H1 (cell line): Measurements from ENCODE around the gene THAP7. TPM values are rescaled to one million over a fixed set of nuclear protein-coding genes. Genes with fewer than 3 reads are reported as not detected.

Experiments
- CTCF ChIA-PET: fragments of 300-600 bp; sonication (Branson Sonifier 250); formaldehyde crosslinking; loops from one replicate; lab custom pipeline; 2021; ENCODE audit not compliant: partially characterized antibody; lab: Charles Lee
- POLR2A ChIA-PET: fragments of 300-600 bp; sonication (Branson Sonifier 250); formaldehyde crosslinking; loops from one replicate; lab custom pipeline; 2021; ENCODE audit warnings: inconsistent platforms; ENCODE audit not compliant: partially characterized antibody; lab: Charles Lee
- DNase-seq, 2 experiments: peaks; one replicate each; pipeline versions ENCODE4 v3.0.0 to v3.0.0-alpha.2; 2010 to 2022; ENCODE audit warnings: low spot score in 2 of 2, low read depth in 1 of 2, mixed read lengths in 1 of 2
- FAIRE-seq: peaks from 2 replicates; lab custom pipeline; 2011; peaks lifted over from hg19 to GRCh38; lab: Jason Lieb, UNC
- H2AFZ ChIP-seq: 2 replicates; pipeline ENCODE4 v1.8.1; 2012; ENCODE audit warnings: low read length, inconsistent platforms
- H2AK5ac ChIP-seq: 2 replicates; pipeline ENCODE4 v1.6.1; 2013; ENCODE audit warnings: low read depth, low read length
- H2BK120ac ChIP-seq: replicated peaks from 2 replicates; pipeline ENCODE3; 2013; ENCODE audit warnings: low read depth, low read length, inconsistent platforms
- H2BK12ac ChIP-seq: 2 replicates; pipeline ENCODE4 v1.6.1; 2013; ENCODE audit warnings: low read depth, low read length
- H2BK15ac ChIP-seq: 2 replicates; pipeline ENCODE4 v1.6.1; 2013; ENCODE audit warnings: low read length
- H2BK20ac ChIP-seq: 2 replicates; pipeline ENCODE4 v1.6.1; 2013; ENCODE audit warnings: low read length
- H2BK5ac ChIP-seq: 2 replicates; pipeline ENCODE4 v1.6.1; 2013; ENCODE audit warnings: low read depth, low read length
- H3K14ac ChIP-seq: 2 replicates; pipeline ENCODE4 v1.6.1; 2013; ENCODE audit warnings: inconsistent platforms; ENCODE audit not compliant: insufficient read length
- H3K18ac ChIP-seq: 2 replicates; pipeline ENCODE4 v1.6.1; 2013; ENCODE audit warnings: low read length; ENCODE audit errors: extremely low read depth
- H3K23ac ChIP-seq: 2 replicates; pipeline ENCODE4 v1.6.1; 2013; ENCODE audit warnings: inconsistent platforms; ENCODE audit not compliant: insufficient read length
- H3K23me2 ChIP-seq: 2 replicates; pipeline ENCODE4 v1.6.1; 2013; ENCODE audit warnings: low read depth, low read length
- H3K27ac ChIP-seq: 2 replicates; pipeline ENCODE4 v1.6.1; 2011; ENCODE audit warnings: low read depth, low read length, inconsistent platforms
- H3K27me3 ChIP-seq, 4 experiments: replicated peaks in 1 of 4; 1 replicate in 1 of 4; 2 replicates in 3 of 4; pipeline versions ENCODE4 v1.6.1 to v1.8.1; 2011 to 2013; ENCODE audit warnings: low read length in 3 of 4, mild to moderate bottlenecking in 3 of 4, inconsistent platforms in 2 of 4, mixed read lengths in 2 of 4, moderate library complexity in 1 of 4; ENCODE audit not compliant: control insufficient read depth in 3 of 4, insufficient read depth in 3 of 4; ENCODE audit errors: extremely low read depth in 1 of 4
- H3K36me3 ChIP-seq, 4 experiments: 2 replicates each; pipeline versions ENCODE4 v1.6.1 to v1.8.1; 2011 to 2013; ENCODE audit warnings: mild to moderate bottlenecking in 4 of 4, low read length in 3 of 4, moderate library complexity in 2 of 4, control low read depth in 1 of 4, inconsistent platforms in 1 of 4; ENCODE audit not compliant: insufficient read depth in 4 of 4, control insufficient read depth in 2 of 4
- H3K4ac ChIP-seq: replicated peaks from 2 replicates; pipeline ENCODE3; 2013; ENCODE audit warnings: low read length, low read depth, mixed read lengths, inconsistent platforms; ENCODE audit not compliant: insufficient read length
- H3K4me1 ChIP-seq, 4 experiments: replicated peaks in 1 of 4; 1 replicate in 1 of 4; 2 replicates in 3 of 4; pipeline versions ENCODE4 v1.6.1 to v1.8.1; 2011 to 2013; ENCODE audit warnings: low read length in 3 of 4, inconsistent platforms in 2 of 4, mixed read lengths in 1 of 4; ENCODE audit not compliant: insufficient read depth in 4 of 4, control insufficient read depth in 3 of 4
- H3K4me2 ChIP-seq, 2 experiments: 2 replicates each; pipeline versions ENCODE4 v1.6.1 to v1.8.1; 2011 to 2013; ENCODE audit warnings: low read depth in 2 of 2, low read length in 2 of 2, control low read depth in 1 of 2, inconsistent platforms in 1 of 2, mild to moderate bottlenecking in 1 of 2; ENCODE audit not compliant: insufficient read depth in 1 of 2
- H3K4me3 ChIP-seq, 4 experiments: fragments of 200-600, 300-600 bp in 1 of 4; sonication (generic), shearing (Covaris generic), sonication (Bioruptor Twin) in 1 of 4; 2 replicates each; pipeline versions ENCODE4 v1.5.1 to v1.8.1; 2011 to 2016; ENCODE audit warnings: low read length in 4 of 4, low read depth in 3 of 4, control low read depth in 2 of 4, inconsistent platforms in 2 of 4, mild to moderate bottlenecking in 2 of 4, mixed read lengths in 1 of 4, moderate library complexity in 1 of 4; ENCODE audit not compliant: insufficient read depth in 2 of 4; ENCODE audit errors: extremely low read depth in 1 of 4
- H3K56ac ChIP-seq: replicated peaks from 2 replicates; pipeline ENCODE3; 2013; ENCODE audit warnings: low read depth, mild to moderate bottlenecking, mixed read lengths, low read length, inconsistent platforms; ENCODE audit not compliant: insufficient read length
- H3K79me1 ChIP-seq: 2 replicates; pipeline ENCODE4 v1.6.1; 2013; ENCODE audit warnings: low read depth, low read length, control low read depth
- H3K79me2 ChIP-seq, 2 experiments: 2 replicates each; pipeline versions ENCODE4 v1.6.1 to v1.8.1; 2012 to 2013; ENCODE audit warnings: low read length in 2 of 2, mild to moderate bottlenecking in 2 of 2, inconsistent platforms in 1 of 2; ENCODE audit not compliant: insufficient read depth in 2 of 2, control insufficient read depth in 1 of 2
- H3K9ac ChIP-seq, 4 experiments: replicated peaks in 1 of 4; 1 replicate in 1 of 4; 2 replicates in 3 of 4; pipeline versions ENCODE4 v1.6.1 to v1.8.1; 2011 to 2013; ENCODE audit warnings: low read depth in 3 of 4, low read length in 3 of 4, control low read depth in 2 of 4, mild to moderate bottlenecking in 2 of 4, moderate library complexity in 2 of 4, inconsistent platforms in 1 of 4; ENCODE audit errors: extremely low read depth in 1 of 4
- H3K9me3 ChIP-seq, 2 experiments: 2 replicates each; pipeline versions ENCODE4 v1.6.1 to v1.8.1; 2012 to 2013; ENCODE audit warnings: mild to moderate bottlenecking in 2 of 2, moderate library complexity in 2 of 2, control low read depth in 1 of 2, inconsistent platforms in 1 of 2, low read depth in 1 of 2, low read length in 1 of 2, mixed read lengths in 1 of 2; ENCODE audit not compliant: insufficient read depth in 2 of 2
- H4K20me1 ChIP-seq, 2 experiments: replicated peaks in 1 of 2; 2 replicates each; pipeline versions ENCODE3 to v1.8.1; 2011 to 2013; ENCODE audit warnings: inconsistent platforms in 2 of 2, low read length in 2 of 2, mild to moderate bottlenecking in 1 of 2; ENCODE audit not compliant: insufficient read depth in 2 of 2, control insufficient read depth in 1 of 2
- H4K5ac ChIP-seq: 2 replicates; pipeline ENCODE4 v1.6.1; 2013; ENCODE audit warnings: low read length, low read depth, mixed read lengths, inconsistent platforms; ENCODE audit not compliant: insufficient read length
- H4K8ac ChIP-seq: 2 replicates; pipeline ENCODE4 v1.8.0; 2013; ENCODE audit warnings: mild to moderate bottlenecking, moderate library complexity, low read length, inconsistent platforms; ENCODE audit not compliant: insufficient read depth; ENCODE audit errors: extremely low read depth
- H4K91ac ChIP-seq: replicated peaks from 2 replicates; pipeline ENCODE3; 2013; ENCODE audit warnings: low read length, mixed read lengths, inconsistent platforms; ENCODE audit not compliant: insufficient read length
- CREB1 ChIP-seq: IDR thresholded peaks from 2 replicates; pipeline ENCODE4 v1.6.1; 2012; ENCODE audit warnings: inconsistent platforms
- GABPA ChIP-seq: IDR thresholded peaks from 2 replicates; pipeline ENCODE4 v1.6.1; 2011; ENCODE audit warnings: mild to moderate bottlenecking, low read length, moderate library complexity, borderline replicate concordance; ENCODE audit not compliant: insufficient read depth
- JUN ChIP-seq: IDR thresholded peaks from 2 replicates; pipeline ENCODE4 v1.6.1; 2011; ENCODE audit warnings: low read depth, mild to moderate bottlenecking, improper control_type of control experiment, low read length
- SP4 ChIP-seq: IDR thresholded peaks from 2 replicates; pipeline ENCODE4 v1.6.1; 2012; ENCODE audit warnings: low read length, inconsistent platforms
- WGBS, 2 experiments: shearing (Covaris generic) in 1 of 2; methylation state at CpG; one replicate each; pipeline versions ENCODE4 v1.1.6 to v1.1.7; 2013 to 2015; ENCODE audit warnings: low lambda C conversion rate in 2 of 2, mixed read lengths in 2 of 2, inconsistent platforms in 1 of 2, low coverage in 1 of 2, missing lambda C conversion rate in 1 of 2; ENCODE audit not compliant: insufficient replicate concordance in 2 of 2, insufficient coverage in 1 of 2, insufficient read length in 1 of 2; ENCODE audit errors: extremely low coverage in 1 of 2, missing lambda C conversion rate in 1 of 2; 5-methylcytosine and 5-hydroxymethylcytosine counted together
- polyA plus RNA-seq, 7 experiments: library from polyadenylated mRNA; depleted of rRNA in 3 of 7; stranded (reverse) in 5 of 7; unstranded in 2 of 7; fragments of >200 nt in 5 of 7; fragments of 200-250 nt in 2 of 7; gene quantifications; 1 replicate in 5 of 7; 2 replicates in 1 of 7; 4 replicates in 1 of 7; pipeline versions ENCODE4 v1.2.1 to v1.2.3, GENCODE V29; 2011 to 2013; ENCODE audit warnings: missing spikeins in 2 of 7, mixed read lengths in 2 of 7
- total RNA-seq: library from RNA; stranded (reverse); fragmentation: NEBNext Ultra II Directional; extraction: Animal tissue kit (Norgen Biotek cat#: 25700); gene quantifications from 2 replicates; pipeline ENCODE4 v1.2.1, GENCODE V29; 2021

The THAP7 gene
- total and polyA plus RNA-seq, 2 of the 8 experiments (the other 6 are each of a cell fraction or from before 2014, with no cell fraction given): 16.9 to 32.5 TPM

- H2BK5ac ChIP-seq: no peak overlapping the region
- no peaks in the 10 kb centered on the region for H3K79me2 ChIP-seq
- no peak overlapping the region for H2BK120ac ChIP-seq
- H3K4ac ChIP-seq: no peak overlapping the region
- H2AFZ ChIP-seq: no peak overlapping the region
- no peak overlapping the region for H3K4me3 ChIP-seq
- WGBS, 2 experiments: 90% methylated on average over 13 of the region's 13 CpGs; no CpG with 5 or more reads in 1 of the 2 experiments
- H3K23me2 ChIP-seq: no peaks in the 10 kb centered on the region
- H3K9ac ChIP-seq: no peak overlapping the region
- no peak overlapping the region for H2BK20ac ChIP-seq
- H3K9me3 ChIP-seq: no peaks in the 10 kb centered on the region
- no peak overlapping the region for H3K18ac ChIP-seq
- H4K8ac ChIP-seq: peak overlapping the region; percentile 25
- no peak overlapping the region for H3K14ac ChIP-seq
- H3K56ac ChIP-seq: no peak overlapping the region
- H4K20me1 ChIP-seq: no peaks in the 10 kb centered on the region
- DNase-seq: no peak
- ChIA-PET CTCF (interaction anchor here (0.8 to 1.2 kb wide), 3 partner anchors 18 to 33 kb away, joined by 3 to 5 read pairs (median 3); partner anchors contain the start of gene LRRC74B), POLR2A (interaction anchor here (1.1 kb wide), 1 partner anchor 22 kb away, joined by 3 read pairs; no protein-coding TSS in a partner anchor)
- no peak overlapping the region for H3K27ac ChIP-seq
- peaks cover 0 to 2% (median 0%) of the 10 kb centered on the region in 4 experiments; a peak in 1 of 7 replicates for H3K4me1 ChIP-seq
- no peak overlapping the region for H4K5ac ChIP-seq
- no peak overlapping the region for H2BK15ac ChIP-seq
- no peaks in the 10 kb centered on the region for H3K36me3 ChIP-seq
- H3K23ac ChIP-seq: no peak overlapping the region
- no peaks in the 10 kb centered on the region for H3K79me1 ChIP-seq
- no peak for FAIRE-seq
- no peak overlapping the region for H3K4me2 ChIP-seq
- no peaks in the 10 kb centered on the region for H3K27me3 ChIP-seq
- H4K91ac ChIP-seq: no peak overlapping the region
- no peak overlapping the region for H2BK12ac ChIP-seq
- H2AK5ac ChIP-seq: no peak overlapping the region
- TF ChIP-seq CREB1: no peak
- TF ChIP-seq JUN: no peak
- TF ChIP-seq SP4: no peak
- TF ChIP-seq GABPA: no peak
Measured at GRCh38 chr22:21022955-21023614, 21.2 kb upstream of the THAP7 start.
